IPS DF 6.9 (cell line): Measurements from ENCODE around the gene TOMM5.

Experiments used
- DNase-seq: peaks from one replicate; pipeline ENCODE4 v3.0.0-alpha.2; 2013; ENCODE audit warnings: low read depth, low spot score
- H3K27ac ChIP-seq: one replicate; pipeline ENCODE4 v1.5.1; 2013; ENCODE audit warnings: low read length, control low read depth
- H3K27me3 ChIP-seq: 2 replicates; pipeline ENCODE4 v1.6.1; 2013; ENCODE audit warnings: mild to moderate bottlenecking, low read length; ENCODE audit not compliant: control insufficient read depth, insufficient read depth
- H3K36me3 ChIP-seq: 2 replicates; pipeline ENCODE4 v1.6.1; 2013; ENCODE audit warnings: low read length; ENCODE audit not compliant: control insufficient read depth, insufficient read depth
- H3K4me1 ChIP-seq: 2 replicates; pipeline ENCODE4 v1.6.1; 2013; ENCODE audit warnings: low read length; ENCODE audit not compliant: control insufficient read depth, insufficient read depth
- H3K4me3 ChIP-seq: 2 replicates; pipeline ENCODE4 v1.5.1; 2013; ENCODE audit warnings: mild to moderate bottlenecking, low read length
- H3K9me3 ChIP-seq: 2 replicates; pipeline ENCODE4 v1.6.1; 2013; ENCODE audit warnings: low read length, inconsistent platforms; ENCODE audit not compliant: control insufficient read depth, insufficient read depth
- WGBS: extraction: QIAGEN DNeasy Blood & Tissue Kit; methylation state at CpG from one replicate; pipeline ENCODE4 v1.1.7; 2013; ENCODE audit warnings: mixed read lengths, missing lambda C conversion rate; ENCODE audit not compliant: insufficient read length, insufficient coverage; 5-methylcytosine and 5-hydroxymethylcytosine counted together

The TOMM5 gene

GRCh38 chr9:37625036-37625757, 32.8 kb upstream of the TOMM5 start:
- no peak overlapping the region for H3K27ac ChIP-seq
- H3K4me1 ChIP-seq, result no peaks in the 10 kb centered on the region
- no peak overlapping the region for H3K4me3 ChIP-seq
- no peak for DNase-seq
- no peaks in the 10 kb centered on the region for H3K9me3 ChIP-seq
- no CpG with 5 or more reads among the region's 5 CpGs for WGBS
- no peaks in the 10 kb centered on the region for H3K36me3 ChIP-seq
- H3K27me3 ChIP-seq, result no peaks in the 10 kb centered on the region

GRCh38 chr9:37624073-37624472, 31.7 kb upstream of the TOMM5 start:
- Histone ChIP-seq H3K27ac (no peak overlapping the region), H3K27me3 (no peaks in the 10 kb centered on the region), H3K4me1 (no peaks in the 10 kb centered on the region), H3K4me3 (no peak overlapping the region), H3K36me3 (no peaks in the 10 kb centered on the region), H3K9me3 (no peaks in the 10 kb centered on the region)
- no peak for DNase-seq
- WGBS, result no CpG with 5 or more reads among the region's 1 CpG

- no peak for DNase-seq
- no peak overlapping the region for H3K4me3 ChIP-seq
- no CpG with 5 or more reads among the region's 2 CpGs for WGBS
- H3K36me3 ChIP-seq, result no peaks in the 10 kb centered on the region
- no peak overlapping the region for H3K27ac ChIP-seq
- H3K4me1 ChIP-seq, result no peaks in the 10 kb centered on the region
- H3K27me3 ChIP-seq, result no peaks in the 10 kb centered on the region
- H3K9me3 ChIP-seq, result no peaks in the 10 kb centered on the region
Observed at GRCh38 chr9:37623267-37623666, 30.9 kb upstream of the TOMM5 start.

GRCh38 chr9:37622462-37622861, 30.1 kb upstream of the TOMM5 start:
- Histone ChIP-seq H3K4me3 (no peak overlapping the region), H3K36me3 (no peaks in the 10 kb centered on the region), H3K27me3 (no peaks in the 10 kb centered on the region), H3K9me3 (no peaks in the 10 kb centered on the region), H3K4me1 (no peaks in the 10 kb centered on the region), H3K27ac (no peak overlapping the region)
- WGBS, result no CpG with 5 or more reads among the region's 4 CpGs
- no peak for DNase-seq

- no peaks in the 10 kb centered on the region for H3K27me3 ChIP-seq
- H3K4me1 ChIP-seq, result no peaks in the 10 kb centered on the region
- no peaks in the 10 kb centered on the region for H3K9me3 ChIP-seq
- WGBS, result no CpG with 5 or more reads among the region's 9 CpGs
- no peaks in the 10 kb centered on the region for H3K36me3 ChIP-seq
- no peak overlapping the region for H3K4me3 ChIP-seq
- no peak overlapping the region for H3K27ac ChIP-seq
- DNase-seq, result no peak
Observed at GRCh38 chr9:37621273-37622121, 29.1 kb upstream of the TOMM5 start.

GRCh38 chr9:37620396-37620795, 28.0 kb upstream of the TOMM5 start:
- Histone ChIP-seq H3K4me3 (no peak overlapping the region), H3K4me1 (no peaks in the 10 kb centered on the region), H3K9me3 (no peaks in the 10 kb centered on the region), H3K27me3 (no peaks in the 10 kb centered on the region), H3K36me3 (no peaks in the 10 kb centered on the region), H3K27ac (no peak overlapping the region)
- no CpG with 5 or more reads among the region's 1 CpG for WGBS
- no peak for DNase-seq

GRCh38 chr9:37619806-37620205, 27.4 kb upstream of the TOMM5 start:
- no peak for DNase-seq
- H3K27me3 ChIP-seq, result no peaks in the 10 kb centered on the region

GRCh38 chr9:37618817-37619216, 26.4 kb upstream of the TOMM5 start:
- Histone ChIP-seq H3K27me3 (no peaks in the 10 kb centered on the region), H3K9me3 (no peaks in the 10 kb centered on the region), H3K27ac (no peak overlapping the region), H3K36me3 (no peaks in the 10 kb centered on the region), H3K4me3 (no peak overlapping the region), H3K4me1 (no peaks in the 10 kb centered on the region)
- no peak for DNase-seq
- WGBS, result no CpG with 5 or more reads among the region's 4 CpGs

More at GRCh38 chr9:37619806-37620205, 27.4 kb upstream of the TOMM5 start:
- Histone ChIP-seq H3K36me3 (no peaks in the 10 kb centered on the region), H3K9me3 (no peaks in the 10 kb centered on the region), H3K27ac (no peak overlapping the region), H3K4me1 (no peaks in the 10 kb centered on the region), H3K4me3 (no peak overlapping the region)
- no CpG with 5 or more reads among the region's 3 CpGs for WGBS

GRCh38 chr9:37617832-37618231, 25.4 kb upstream of the TOMM5 start:
- no peak overlapping the region for H3K4me3 ChIP-seq
- no CpG with 5 or more reads among the region's 4 CpGs for WGBS
- H3K36me3 ChIP-seq, result no peaks in the 10 kb centered on the region
- H3K9me3 ChIP-seq, result no peaks in the 10 kb centered on the region
- H3K27ac ChIP-seq, result no peak overlapping the region
- no peaks in the 10 kb centered on the region for H3K4me1 ChIP-seq
- no peaks in the 10 kb centered on the region for H3K27me3 ChIP-seq
- no peak for DNase-seq

- no peak overlapping the region for H3K27ac ChIP-seq
- H3K9me3 ChIP-seq, result no peaks in the 10 kb centered on the region
- H3K4me1 ChIP-seq, result no peaks in the 10 kb centered on the region
- H3K36me3 ChIP-seq, result no peaks in the 10 kb centered on the region
- DNase-seq, result no peak
- no peak overlapping the region for H3K4me3 ChIP-seq
- no peaks in the 10 kb centered on the region for H3K27me3 ChIP-seq
- WGBS, result no CpG with 5 or more reads among the region's 2 CpGs
Observed at GRCh38 chr9:37617161-37617560, 24.8 kb upstream of the TOMM5 start.
